Endothelial cell of umbilical vein (primary cell): ENCODE data around the gene ARF6. TPM values are rescaled to one million over a fixed set of nuclear protein-coding genes. Genes with fewer than 3 reads are reported as not detected.

Experiments
- BruUV-seq: library from RNA; stranded (reverse); fragments of 400-500 nt; replicated peaks from 2 replicates; lab custom pipeline; 2021; lab: Mats Ljungman, UMichigan
- CTCF ChIA-PET: fragments of 300-600, 350-600 bp; sonication (Branson Sonifier 250); formaldehyde crosslinking; loops from one replicate; lab custom pipeline; 2021; ENCODE audit warnings: antibody characterized with exemption, inconsistent platforms; lab: Charles Lee
- POLR2A ChIA-PET: fragments of 300-600, 350-600 bp; sonication (Branson Sonifier 250); formaldehyde crosslinking; loops from one replicate; lab custom pipeline; 2021; ENCODE audit warnings: antibody characterized with exemption, inconsistent platforms; lab: Charles Lee
- DNase-seq: peaks from one replicate; pipeline ENCODE4 v3.0.0-alpha.2; 2011; ENCODE audit warnings: low read depth, low spot score
- FAIRE-seq: peaks from 2 replicates; lab custom pipeline; 2011; peaks lifted over from hg19 to GRCh38; lab: Jason Lieb, UNC
- H2AFZ ChIP-seq: 2 replicates; pipeline ENCODE4 v1.6.0; 2012; ENCODE audit warnings: low read depth, low read length, control low read depth, inconsistent platforms
- H3K27ac ChIP-seq: 2 replicates; pipeline ENCODE4 v1.5.1; 2011; ENCODE audit warnings: low read depth, mild to moderate bottlenecking, control low read depth, low read length, moderate library complexity; ENCODE audit not compliant: insufficient read depth
- H3K27me3 ChIP-seq, 2 experiments: 2 replicates each; pipeline versions ENCODE4 v1.6.0 to v1.6.1; 2011; ENCODE audit warnings: low read length in 2 of 2, mixed read lengths in 1 of 2; ENCODE audit not compliant: control insufficient read depth in 2 of 2, insufficient read depth in 2 of 2
- H3K36me3 ChIP-seq, 2 experiments: 2 replicates in 1 of 2; 3 replicates in 1 of 2; pipeline ENCODE4 v1.5.1; 2011; ENCODE audit warnings: low read length in 2 of 2, mild to moderate bottlenecking in 1 of 2, moderate library complexity in 1 of 2; ENCODE audit not compliant: control insufficient read depth in 2 of 2, insufficient read depth in 2 of 2; ENCODE audit errors: extremely low read depth in 1 of 2
- H3K4me1 ChIP-seq: 3 replicates; pipeline ENCODE4 v1.5.1; 2011; ENCODE audit warnings: mild to moderate bottlenecking, low read length; ENCODE audit not compliant: control insufficient read depth, insufficient read depth; ENCODE audit errors: extremely low read depth
- H3K4me2 ChIP-seq: 2 replicates; pipeline ENCODE4 v1.6.1; 2011; ENCODE audit warnings: low read length, control low read depth, mixed read lengths; ENCODE audit not compliant: insufficient read depth
- H3K4me3 ChIP-seq, 3 experiments: fragments of 200-600 bp in 1 of 3; sonication (generic), shearing (Covaris generic) in 1 of 3; replicated peaks in 1 of 3; 2 replicates each; pipeline ENCODE4 v1.5.1; 2011 to 2016; ENCODE audit warnings: control low read depth in 3 of 3, low read length in 3 of 3, mild to moderate bottlenecking in 2 of 3, inconsistent platforms in 1 of 3, low read depth in 1 of 3, moderate library complexity in 1 of 3; ENCODE audit not compliant: insufficient read depth in 1 of 3
- H3K79me2 ChIP-seq: 2 replicates; pipeline ENCODE4 v1.6.0; 2012; ENCODE audit warnings: low read length, inconsistent platforms; ENCODE audit not compliant: control insufficient read depth, insufficient read depth
- H3K9ac ChIP-seq: replicated peaks from 2 replicates; pipeline ENCODE3; 2011; ENCODE audit warnings: low read length, control low read depth; ENCODE audit not compliant: insufficient read depth; ENCODE audit errors: extremely low read depth
- H3K9me1 ChIP-seq: replicated peaks from 3 replicates; pipeline ENCODE4 v1.6.0; 2011; ENCODE audit warnings: mild to moderate bottlenecking, low read length; ENCODE audit not compliant: control insufficient read depth, insufficient read depth; ENCODE audit errors: extremely low read depth
- H3K9me3 ChIP-seq: replicated peaks from 2 replicates; pipeline ENCODE4 v1.5.1; 2012; ENCODE audit warnings: low read length, inconsistent platforms; ENCODE audit not compliant: control insufficient read depth, insufficient read depth
- H4K20me1 ChIP-seq: replicated peaks from 2 replicates; pipeline ENCODE3; 2011; ENCODE audit warnings: mild to moderate bottlenecking, low read length; ENCODE audit not compliant: control insufficient read depth, insufficient read depth; ENCODE audit errors: extremely low read depth
- EZH2 ChIP-seq: IDR thresholded peaks from 2 replicates; pipeline ENCODE4 v1.6.1; 2012; ENCODE audit warnings: borderline replicate concordance, low read depth, mild to moderate bottlenecking, moderate library complexity, low read length, inconsistent platforms; ENCODE audit not compliant: severe bottlenecking
- FOS ChIP-seq: IDR thresholded peaks from 2 replicates; pipeline ENCODE4 v1.6.1; 2011; ENCODE audit warnings: mild to moderate bottlenecking, low read length, moderate library complexity, borderline replicate concordance; ENCODE audit not compliant: insufficient read depth
- GATA2 ChIP-seq: IDR thresholded peaks from 2 replicates; pipeline ENCODE4 v1.7.0; 2011; ENCODE audit warnings: low read depth, mild to moderate bottlenecking, moderate library complexity, mixed read lengths, low read length; ENCODE audit not compliant: insufficient read length, insufficient read depth
- MAX ChIP-seq: IDR thresholded peaks from 2 replicates; pipeline ENCODE4 v1.6.1; 2011; ENCODE audit not compliant: insufficient read depth, insufficient read length
- MYC ChIP-seq: IDR thresholded peaks from one replicate; pipeline ENCODE4 v1.6.1; 2011; ENCODE audit warnings: mild to moderate bottlenecking, low read depth, low read length
- dilution Hi-C: fragments of 300-500 bp; cut with MboI; formaldehyde crosslinking; loops from one replicate; pipeline ENCODE4 v1.15.0; 2019; ENCODE audit warnings: low sequenced_read_pairs; ENCODE audit not compliant: extremely low pct_ligation_motif_present
- intact Hi-C: fragments of 100-400 bp; cut with micrococcal nuclease; formaldehyde crosslinking; loops from one replicate; pipeline ENCODE4 v1.10.0; 2022
- polyA plus RNA-seq, 4 experiments: library from polyadenylated mRNA; depleted of rRNA in 3 of 4; stranded (reverse) in 3 of 4; unstranded in 1 of 4; fragments of >200 nt; gene quantifications; 2 replicates each; pipeline versions ENCODE4 v1.2.1 to v1.2.3, GENCODE V29; 2011 to 2012; ENCODE audit warnings: missing spikeins in 1 of 4
- total RNA-seq: library from RNA; stranded (reverse); gene quantifications from 2 replicates; pipeline ENCODE4 v1.2.3, GENCODE V29; 2021
- TF ChIP-seq, protein P1 (sequence below), 2 donors: IDR thresholded peaks; 1 replicate in 1 of 2; 2 replicates in 1 of 2; pipeline ENCODE4 v1.5.1; 2011; ENCODE audit warnings: low read length in 2 of 2, mild to moderate bottlenecking in 2 of 2, moderate library complexity in 2 of 2, control low read depth in 1 of 2, inconsistent platforms in 1 of 2, low read depth in 1 of 2; ENCODE audit not compliant: insufficient read depth in 1 of 2; ENCODE audit errors: extremely low read depth in 1 of 2

ARF6 gene
- total and polyA plus RNA-seq, 2 donors (not counting 3 experiments of a cell fraction or from before 2014, with no cell fraction given) = 21.7 to 73.6 TPM

DNA sequence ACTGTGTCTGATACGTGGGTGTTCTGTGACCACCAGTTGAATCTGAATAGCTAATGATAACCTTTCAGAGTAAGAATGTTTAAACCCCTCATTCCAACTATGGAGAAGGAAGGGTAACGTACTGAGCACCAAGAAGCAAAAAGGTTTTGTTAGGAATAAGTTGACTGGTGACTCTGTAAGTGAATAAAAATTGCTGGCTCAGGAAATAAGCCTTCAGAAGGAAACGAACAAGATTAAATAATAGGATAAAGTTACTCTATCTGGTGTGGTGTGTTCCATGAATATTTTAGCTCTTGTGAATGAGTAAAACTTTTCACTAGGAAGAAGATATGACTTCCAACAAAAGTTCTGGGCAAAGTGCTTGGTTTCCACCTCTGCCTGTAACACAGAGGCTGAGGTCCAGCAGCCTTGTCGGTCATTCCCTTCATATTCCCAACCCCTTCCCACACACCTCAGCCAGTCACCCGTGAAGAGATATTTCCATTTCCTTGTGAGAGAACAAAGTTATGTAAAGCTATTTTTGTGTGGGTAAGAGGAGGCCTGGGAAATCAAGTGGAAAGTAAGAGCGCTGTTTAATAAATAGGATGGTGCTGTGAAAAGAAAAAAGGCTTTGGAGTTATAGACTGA, 47.1 kb downstream of the ARF6 start:
- no peak for FAIRE-seq
- Histone ChIP-seq H4K20me1 (no peaks in the 10 kb centered on the region), H3K27me3 (no peaks in the 10 kb centered on the region), H3K4me2 (no peak overlapping the region), H3K4me3 (no peak overlapping the region), H3K36me3 (no peaks in the 10 kb centered on the region), H3K9ac (no peak overlapping the region), H3K27ac (no peak overlapping the region), H3K4me1 (peaks cover 6% of the 10 kb centered on the region), H2AFZ (no peak overlapping the region), H3K9me3 (no peaks in the 10 kb centered on the region), H3K79me2 (no peaks in the 10 kb centered on the region), H3K9me1 (no peaks in the 10 kb centered on the region)
- BruUV-seq = no TSS peak
- TF ChIP-seq EZH2 (no peak), GATA2 (no peak), MYC (no peak), MAX (no peak), FOS (no peak)
- TF ChIP-seq, protein P1, sequence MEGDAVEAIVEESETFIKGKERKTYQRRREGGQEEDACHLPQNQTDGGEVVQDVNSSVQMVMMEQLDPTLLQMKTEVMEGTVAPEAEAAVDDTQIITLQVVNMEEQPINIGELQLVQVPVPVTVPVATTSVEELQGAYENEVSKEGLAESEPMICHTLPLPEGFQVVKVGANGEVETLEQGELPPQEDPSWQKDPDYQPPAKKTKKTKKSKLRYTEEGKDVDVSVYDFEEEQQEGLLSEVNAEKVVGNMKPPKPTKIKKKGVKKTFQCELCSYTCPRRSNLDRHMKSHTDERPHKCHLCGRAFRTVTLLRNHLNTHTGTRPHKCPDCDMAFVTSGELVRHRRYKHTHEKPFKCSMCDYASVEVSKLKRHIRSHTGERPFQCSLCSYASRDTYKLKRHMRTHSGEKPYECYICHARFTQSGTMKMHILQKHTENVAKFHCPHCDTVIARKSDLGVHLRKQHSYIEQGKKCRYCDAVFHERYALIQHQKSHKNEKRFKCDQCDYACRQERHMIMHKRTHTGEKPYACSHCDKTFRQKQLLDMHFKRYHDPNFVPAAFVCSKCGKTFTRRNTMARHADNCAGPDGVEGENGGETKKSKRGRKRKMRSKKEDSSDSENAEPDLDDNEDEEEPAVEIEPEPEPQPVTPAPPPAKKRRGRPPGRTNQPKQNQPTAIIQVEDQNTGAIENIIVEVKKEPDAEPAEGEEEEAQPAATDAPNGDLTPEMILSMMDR (IDR thresholded peaks at IDR 0.05; ENCODE audit: extremely low read depth in 1 of 2, insufficient read depth in 1 of 2, low read depth in 1 of 2, low read length in 2 of 2) = no peak
- POLR2A ChIA-PET = no interaction called here
- DNase-seq = no peak
- dilution Hi-C loops (no loop called here), intact Hi-C loops (no loop called here)
- CTCF ChIA-PET = interaction anchor here (1.1 to 1.4 kb wide), 3 partner anchors 8 to 60 kb away, joined by 3 to 5 read pairs (median 4); no protein-coding TSS in a partner anchor
